ENCODE measurements around the gene EXOC7.

DNA sequence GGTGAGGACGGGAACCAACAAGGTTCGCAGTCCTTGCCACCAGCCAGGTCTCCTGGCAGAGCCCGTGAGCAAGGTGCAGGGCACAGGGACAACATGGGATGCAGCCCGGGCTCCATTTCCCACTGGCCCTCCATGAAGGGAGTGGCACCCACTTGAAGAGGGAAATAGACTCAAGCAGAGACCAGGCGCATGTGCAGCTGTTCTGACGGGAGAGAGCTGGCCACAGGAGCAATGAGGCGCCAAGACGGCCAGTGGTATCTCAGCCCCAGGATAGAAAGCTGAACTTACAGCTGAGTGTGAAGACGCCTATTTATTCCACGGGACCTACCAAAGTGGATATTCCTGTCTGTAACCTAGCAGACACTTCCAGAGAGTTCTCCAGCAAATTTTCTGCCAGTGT lies 45.6 kb upstream of the EXOC7 start:
- TF ChIP-seq, protein P1, sequence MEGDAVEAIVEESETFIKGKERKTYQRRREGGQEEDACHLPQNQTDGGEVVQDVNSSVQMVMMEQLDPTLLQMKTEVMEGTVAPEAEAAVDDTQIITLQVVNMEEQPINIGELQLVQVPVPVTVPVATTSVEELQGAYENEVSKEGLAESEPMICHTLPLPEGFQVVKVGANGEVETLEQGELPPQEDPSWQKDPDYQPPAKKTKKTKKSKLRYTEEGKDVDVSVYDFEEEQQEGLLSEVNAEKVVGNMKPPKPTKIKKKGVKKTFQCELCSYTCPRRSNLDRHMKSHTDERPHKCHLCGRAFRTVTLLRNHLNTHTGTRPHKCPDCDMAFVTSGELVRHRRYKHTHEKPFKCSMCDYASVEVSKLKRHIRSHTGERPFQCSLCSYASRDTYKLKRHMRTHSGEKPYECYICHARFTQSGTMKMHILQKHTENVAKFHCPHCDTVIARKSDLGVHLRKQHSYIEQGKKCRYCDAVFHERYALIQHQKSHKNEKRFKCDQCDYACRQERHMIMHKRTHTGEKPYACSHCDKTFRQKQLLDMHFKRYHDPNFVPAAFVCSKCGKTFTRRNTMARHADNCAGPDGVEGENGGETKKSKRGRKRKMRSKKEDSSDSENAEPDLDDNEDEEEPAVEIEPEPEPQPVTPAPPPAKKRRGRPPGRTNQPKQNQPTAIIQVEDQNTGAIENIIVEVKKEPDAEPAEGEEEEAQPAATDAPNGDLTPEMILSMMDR (IDR thresholded peaks at IDR 0.05), result no peak
- no peak for TF ChIP-seq POLR2A (IDR thresholded peaks at IDR 0.05)
